Ishikawa (cell line): Measurements from ENCODE around the gene SIGLEC12.

Experiments used
- CEBPB ChIP-seq: IDR thresholded peaks from 2 replicates; pipeline ENCODE4 v1.6.1; 2012
- CREB1 ChIP-seq: IDR thresholded peaks from 2 replicates; pipeline ENCODE4 v1.6.1; 2012; ENCODE audit warnings: low read depth
- EGR1 ChIP-seq: IDR thresholded peaks from 2 replicates; pipeline ENCODE4 v1.6.1; 2012
- EP300 ChIP-seq: IDR thresholded peaks from 2 replicates; pipeline ENCODE4 v1.6.1; 2012; ENCODE audit warnings: borderline replicate concordance
- NFIC ChIP-seq: IDR thresholded peaks from 2 replicates; pipeline ENCODE4 v1.6.1; 2012
- RAD21 ChIP-seq: IDR thresholded peaks from 2 replicates; pipeline ENCODE4 v1.6.1; 2012; ENCODE audit warnings: low read depth
- REST ChIP-seq: IDR thresholded peaks from 2 replicates; pipeline ENCODE4 v1.6.1; 2012; ENCODE audit warnings: low read depth, mild to moderate bottlenecking
- TAF1 ChIP-seq: IDR thresholded peaks from 2 replicates; pipeline ENCODE4 v1.6.1; 2012; ENCODE audit warnings: low read depth, mild to moderate bottlenecking
- TCF12 ChIP-seq: IDR thresholded peaks from 2 replicates; pipeline ENCODE4 v1.6.1; 2012; ENCODE audit warnings: low read depth
- TEAD4 ChIP-seq: IDR thresholded peaks from 2 replicates; pipeline ENCODE4 v1.6.1; 2012
- YY1 ChIP-seq: IDR thresholded peaks from 2 replicates; pipeline ENCODE4 v1.6.1; 2012; ENCODE audit warnings: low read depth
- ZBTB7A ChIP-seq: IDR thresholded peaks from 2 replicates; pipeline ENCODE4 v1.6.1; 2012; ENCODE audit warnings: low read depth
- TF ChIP-seq, protein P1 (sequence below): IDR thresholded peaks from 2 replicates; pipeline ENCODE4 v1.6.1; 2012
- TF ChIP-seq, protein P2 (sequence below): IDR thresholded peaks from 2 replicates; pipeline ENCODE4 v1.6.1; 2012

- TF ChIP-seq YY1: no peak
- TF ChIP-seq RAD21: no peak
- TF ChIP-seq NFIC: no peak
- no peak for TF ChIP-seq EP300
- TF ChIP-seq REST: no peak
- TF ChIP-seq TAF1: no peak
- TF ChIP-seq, protein P1, sequence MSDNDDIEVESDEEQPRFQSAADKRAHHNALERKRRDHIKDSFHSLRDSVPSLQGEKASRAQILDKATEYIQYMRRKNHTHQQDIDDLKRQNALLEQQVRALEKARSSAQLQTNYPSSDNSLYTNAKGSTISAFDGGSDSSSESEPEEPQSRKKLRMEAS: no peak
- TF ChIP-seq TEAD4: no peak
- no peak for TF ChIP-seq TCF12
- TF ChIP-seq, protein P2, sequence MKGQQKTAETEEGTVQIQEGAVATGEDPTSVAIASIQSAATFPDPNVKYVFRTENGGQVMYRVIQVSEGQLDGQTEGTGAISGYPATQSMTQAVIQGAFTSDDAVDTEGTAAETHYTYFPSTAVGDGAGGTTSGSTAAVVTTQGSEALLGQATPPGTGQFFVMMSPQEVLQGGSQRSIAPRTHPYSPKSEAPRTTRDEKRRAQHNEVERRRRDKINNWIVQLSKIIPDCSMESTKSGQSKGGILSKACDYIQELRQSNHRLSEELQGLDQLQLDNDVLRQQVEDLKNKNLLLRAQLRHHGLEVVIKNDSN: no peak
- TF ChIP-seq CREB1: no peak
- TF ChIP-seq EGR1: no peak
- no peak for TF ChIP-seq ZBTB7A
- no peak for TF ChIP-seq CEBPB
These were observed 4.3 kb upstream of the SIGLEC12 start for GRCh38 chr19:51505904-51506303.
